Heart right ventricle (tissue), 16 donors: ENCODE measurements around the gene CREB5. TPM values are rescaled to one million over a fixed set of nuclear protein-coding genes. Genes with fewer than 3 reads are reported as not detected.

Experiments
- ATAC-seq, 8 donors: fragments of 200-7000 bp; cut with Tn5 transposase; one replicate each; pipeline ENCODE4 v1.9.1; 2020; ENCODE audit warnings: mild to moderate bottlenecking in 8 of 8, moderate library complexity in 8 of 8, moderate number of reproducible peaks in 1 of 8
- DNase-seq, 2 donors: peaks; one replicate each; pipeline ENCODE4 v3.0.0-alpha.2; 2020
- H3K27ac ChIP-seq, 10 donors: fragments of 200-600 bp; sonication (generic) in 2 of 10; one replicate each; pipeline versions ENCODE4 v1.5.0 to v1.8.0; 2020 to 2022; ENCODE audit warnings: mild to moderate bottlenecking in 3 of 10
- H3K27me3 ChIP-seq, 7 donors: fragments of 200-600 bp; one replicate each; pipeline ENCODE4 v1.8.0; 2021 to 2022; ENCODE audit warnings: mild to moderate bottlenecking in 2 of 7
- H3K36me3 ChIP-seq, 9 donors: fragments of 200-600 bp; sonication (generic) in 1 of 9; one replicate each; pipeline versions ENCODE4 v1.5.0 to v1.8.0; 2020 to 2022; ENCODE audit warnings: mild to moderate bottlenecking in 2 of 9
- H3K4me1 ChIP-seq, 9 donors: fragments of 200-600 bp; sonication (generic) in 1 of 9; one replicate each; pipeline versions ENCODE4 v1.5.0 to v1.8.0; 2020 to 2022; ENCODE audit warnings: mild to moderate bottlenecking in 4 of 9
- H3K4me3 ChIP-seq, 10 donors: fragments of 200-600 bp; sonication (generic) in 2 of 10; one replicate each; pipeline versions ENCODE4 v1.5.0 to v1.8.0; 2020 to 2022; ENCODE audit warnings: mild to moderate bottlenecking in 7 of 10, moderate library complexity in 2 of 10
- H3K9me3 ChIP-seq, 11 donors: fragments of 200-600 bp in 10 of 11; sonication (generic) in 2 of 11; one replicate each; pipeline versions ENCODE4 v1.5.0 to v1.8.0; 2013 to 2022; ENCODE audit warnings: mild to moderate bottlenecking in 2 of 11, control low read depth in 1 of 11, moderate library complexity in 1 of 11
- CTCF ChIP-seq, 9 donors: fragments of 200-600 bp; sonication (generic) in 2 of 9; IDR thresholded peaks; one replicate each; pipeline versions ENCODE4 v1.5.0 to v1.8.0; 2021 to 2022; ENCODE audit warnings: antibody characterized with exemption in 9 of 9, mild to moderate bottlenecking in 5 of 9, moderate library complexity in 1 of 9
- WGBS, 2 donors: extraction: QIAGEN DNeasy Blood & Tissue Kit; methylation state at CpG; one replicate each; pipeline ENCODE4 v1.1.7; 2013; ENCODE audit warnings: inconsistent platforms in 1 of 2; 5-methylcytosine and 5-hydroxymethylcytosine counted together
- intact Hi-C, 10 donors: fragments of 100-400 bp; cut with DNase I; formaldehyde crosslinking; loops; one replicate each; pipeline versions ENCODE4 v1.11.1 to v1.14.2; 2022
- polyA plus RNA-seq, 2 donors: library from polyadenylated mRNA; stranded (reverse); fragments of 200-250 nt; gene quantifications; one replicate each; pipeline ENCODE4 v1.2.3, GENCODE V29; 2013
- total RNA-seq, 10 donors: library from RNA; stranded (reverse); fragmentation: NEBNext Ultra II Directional in 3 of 10; extraction: Animal tissue kit (Norgen Biotek cat#: 25700) in 3 of 10; gene quantifications; one replicate each; pipeline versions ENCODE4 v1.2.1 to v1.2.4, GENCODE V29; 2021 to 2023
- donor health status: Arrhythmogenic right ventricular cardiomyopathy.
- donor health status: ischemic (EF 13 %, LVEDD 7.1; RV severe dilation, severe dysfunction).
- donor health status: healthy with polysubstance abuse.
- donor health status: DM: no; HTN: yes; CAD: no.
- donor health status: DM: no; HTN: no; CAD: no.
- donor health status: ischemic (EF 25% LVEDD 6.9; RV normal size, moderate dysfunction).
- donor health status: ischemic (EF 25% LVEDD 5.7; RV mildly dilated, moderate dysfunction).
- donor health status: healthy.
- donor health status: DM: yes; HTN: yes; CAD: no.
- donor health status: Ischemic cardiomyopathy.
- donor health status: ischemic (EF 35%, LVEDD 5.7; RV mildly dilated, moderate dysfunction).
- donor health status: nonischemic (EF 11% LVEDD 7.7; RV severe dilation, severe dysfunction).
- donor health status: DM: yes; HTN: yes; CAD: no.
- donor health status: PGD.
- donor health status: ischemic (EF 29% LVEDD 5.4; RV normal size, mild dysfunction).
- donor health status: nonischemic (EF 23%, LVEDD 6.1; RV moderate dilation, normal function).

CREB5 gene
- total and polyA plus RNA-seq, 12 donors, result 4.7 to 170 (median 19.0) TPM

- Histone ChIP-seq H3K27me3 (no peaks in the 10 kb centered on the region), H3K4me1 (peaks cover 0 to 4% (median 0%) of the 10 kb centered on the region in 9 donors), H3K9me3 (no peaks in the 10 kb centered on the region), H3K27ac (no peak overlapping the region), H3K4me3 (no peak overlapping the region), H3K36me3 (no peaks in the 10 kb centered on the region)
- intact Hi-C loops, result no loop called here
- WGBS, 2 donors, result 69 to 73% methylated on average over 4 of the region's 4 CpGs
- no peak for TF ChIP-seq CTCF (IDR thresholded peaks at IDR 0.05)
- DNase-seq, result no peak
- no peak for ATAC-seq
These were observed 14.9 kb downstream of the CREB5 start for GRCh38 chr7:28427236-28427635.

- intact Hi-C loops, result no loop called here
- TF ChIP-seq CTCF (IDR thresholded peaks at IDR 0.05), result no peak
- no peaks in the 10 kb centered on the region for H3K36me3 ChIP-seq
- 84 to 97% methylated on average over 1 of the region's 1 CpG for WGBS, 2 donors
- no peaks in the 10 kb centered on the region for H3K9me3 ChIP-seq
- DNase-seq (no peak), ATAC-seq (no peak)
- peaks cover 0 to 10% (median 0%) of the 10 kb centered on the region in 7 donors for H3K27me3 ChIP-seq
- no peak overlapping the region for H3K27ac ChIP-seq
- H3K4me1 ChIP-seq, result peaks cover 0 to 14% (median 4%) of the 10 kb centered on the region in 9 donors
- no peak overlapping the region for H3K4me3 ChIP-seq
These were observed 18.3 kb downstream of the CREB5 start for GRCh38 chr7:28430616-28431015.

- Histone ChIP-seq H3K4me3 (peak overlapping the region in 3 of 10 donors; percentile 2 to 8 (median 6)), H3K36me3 (no peaks in the 10 kb centered on the region), H3K27ac (peak overlapping the region in 1 of 10 donors; percentile 9), H3K27me3 (peaks cover 0 to 10% (median 0%) of the 10 kb centered on the region in 7 donors), H3K9me3 (no peaks in the 10 kb centered on the region), H3K4me1 (peaks cover 0 to 14% (median 4%) of the 10 kb centered on the region in 9 donors)
- TF ChIP-seq CTCF (IDR thresholded peaks at IDR 0.05), result no peak
- DNase-seq (no peak), ATAC-seq (peak in 5 of 8 donors; percentile 30 to 85 (median 70))
- intact Hi-C loops, result no loop called here
- 75 to 83% methylated on average over 7 of the region's 7 CpGs for WGBS, 2 donors
These were observed 19.8 kb downstream of the CREB5 start for GRCh38 chr7:28432105-28432504.

GRCh38 chr7:28433039-28433438 lies 20.7 kb downstream of the CREB5 start:
- peaks cover 0 to 14% (median 4%) of the 10 kb centered on the region in 9 donors for H3K4me1 ChIP-seq
- DNase-seq, result no peak
- H3K9me3 ChIP-seq, result no peaks in the 10 kb centered on the region
- H3K36me3 ChIP-seq, result no peaks in the 10 kb centered on the region
- no peak overlapping the region for H3K27ac ChIP-seq
- peaks cover 0 to 10% (median 0%) of the 10 kb centered on the region in 7 donors for H3K27me3 ChIP-seq
- ATAC-seq, result no peak
- intact Hi-C loops, result no loop called here
- TF ChIP-seq CTCF (IDR thresholded peaks at IDR 0.05), result no peak
- no peak overlapping the region for H3K4me3 ChIP-seq
- 38 to 40% methylated on average over 2 of the region's 2 CpGs for WGBS, 2 donors
